IMR-90 (cell line): Measurements from ENCODE around the gene UNC5B. TPM values are rescaled to one million over a fixed set of nuclear protein-coding genes. Genes with fewer than 3 reads are reported as not detected.

ENCODE experiments used
- ATAC-seq: fragments of 200-7000 bp; cut with Tn5 transposase; 2 replicates; pipeline ENCODE4 v1.9.1; 2020; ENCODE audit warnings: low read depth, mild to moderate bottlenecking, moderate library complexity
- BruUV-seq: library from RNA; stranded (reverse); fragments of 400-500 nt; replicated peaks from 2 replicates; lab custom pipeline; 2021; lab: Mats Ljungman, UMichigan
- CTCF ChIA-PET: fragments of 300-600 bp; formaldehyde crosslinking; extraction: SDS; loops from one replicate; lab custom pipeline; 2021; ENCODE audit warnings: antibody characterized with exemption; lab: Yijun Ruan, JAX
- POLR2A ChIA-PET: fragments of 300-600 bp; sonication (Branson Sonifier 250); formaldehyde crosslinking; loops from one replicate; lab custom pipeline; 2022; ENCODE audit warnings: antibody characterized with exemption; ENCODE audit not compliant: unreplicated experiment; lab: Charles Lee
- DNase-seq: peaks from one replicate; pipeline ENCODE4 v3.0.0; 2013
- H2AFZ ChIP-seq: replicated peaks from 2 replicates; pipeline ENCODE3; 2013; ENCODE audit warnings: low read length, mild to moderate bottlenecking; ENCODE audit not compliant: poor library complexity
- H2AK5ac ChIP-seq: 2 replicates; pipeline ENCODE4 v1.6.1; 2013; ENCODE audit warnings: low read depth, low read length, inconsistent platforms
- H2AK9ac ChIP-seq: replicated peaks from 2 replicates; pipeline ENCODE3; 2013; ENCODE audit warnings: mild to moderate bottlenecking, low read depth, low read length, moderate library complexity; ENCODE audit not compliant: poor library complexity
- H2BK120ac ChIP-seq: 2 replicates; pipeline ENCODE4 v1.6.1; 2013; ENCODE audit warnings: low read depth, low read length, inconsistent platforms
- H2BK15ac ChIP-seq: 3 replicates; pipeline ENCODE4 v1.6.1; 2013; ENCODE audit warnings: low read depth, low read length, inconsistent platforms
- H2BK20ac ChIP-seq: 2 replicates; pipeline ENCODE4 v1.6.1; 2013; ENCODE audit warnings: low read depth, mild to moderate bottlenecking, inconsistent platforms, low read length, moderate library complexity
- H2BK5ac ChIP-seq: 2 replicates; pipeline ENCODE4 v1.6.1; 2013; ENCODE audit warnings: mild to moderate bottlenecking, low read depth, low read length, inconsistent platforms; ENCODE audit not compliant: poor library complexity, severe bottlenecking
- H3K14ac ChIP-seq: replicated peaks from 2 replicates; pipeline ENCODE4 v1.6.1; 2013; ENCODE audit warnings: low read depth, low read length, inconsistent platforms
- H3K18ac ChIP-seq: 2 replicates; pipeline ENCODE4 v1.6.1; 2013; ENCODE audit warnings: low read depth, low read length, control low read depth
- H3K23ac ChIP-seq: 2 replicates; pipeline ENCODE4 v1.6.1; 2013; ENCODE audit warnings: low read depth, low read length, inconsistent platforms
- H3K27ac ChIP-seq: 2 replicates; pipeline ENCODE4 v1.5.1; 2013; ENCODE audit warnings: mild to moderate bottlenecking, control low read depth, low read length; ENCODE audit not compliant: insufficient read depth
- H3K27me3 ChIP-seq: 2 replicates; pipeline ENCODE4 v1.6.1; 2013; ENCODE audit warnings: low read length; ENCODE audit not compliant: control insufficient read depth, insufficient read depth
- H3K36me3 ChIP-seq: 2 replicates; pipeline ENCODE4 v1.6.1; 2013; ENCODE audit warnings: low read length, mixed read lengths; ENCODE audit not compliant: control insufficient read depth, insufficient read depth
- H3K4ac ChIP-seq: 2 replicates; pipeline ENCODE4 v1.6.1; 2013; ENCODE audit warnings: low read depth, low read length, inconsistent platforms
- H3K4me1 ChIP-seq: 2 replicates; pipeline ENCODE4 v1.6.1; 2013; ENCODE audit warnings: low read length, mixed read lengths; ENCODE audit not compliant: control insufficient read depth, insufficient read depth
- H3K4me2 ChIP-seq: 2 replicates; pipeline ENCODE4 v1.6.1; 2013; ENCODE audit warnings: low read depth, mild to moderate bottlenecking, control low read depth, low read length, moderate library complexity
- H3K4me3 ChIP-seq: 2 replicates; pipeline ENCODE4 v1.5.1; 2013; ENCODE audit warnings: low read depth, mild to moderate bottlenecking, control low read depth, low read length, moderate library complexity; ENCODE audit not compliant: insufficient read depth
- H3K56ac ChIP-seq: 2 replicates; pipeline ENCODE4 v1.6.1; 2013; ENCODE audit warnings: low read length, inconsistent platforms; ENCODE audit not compliant: insufficient read depth; ENCODE audit errors: extremely low read depth
- H3K79me1 ChIP-seq, 2 experiments: 2 replicates each; pipeline ENCODE4 v1.6.1; 2013; ENCODE audit warnings: low read length in 2 of 2, inconsistent platforms in 1 of 2, low read depth in 1 of 2
- H3K9ac ChIP-seq: 2 replicates; pipeline ENCODE4 v1.6.1; 2013; ENCODE audit warnings: low read depth, low read length, control low read depth
- H3K9me1 ChIP-seq: 2 replicates; pipeline ENCODE4 v1.6.1; 2013; ENCODE audit warnings: low read length, inconsistent platforms; ENCODE audit not compliant: insufficient read depth
- H3K9me3 ChIP-seq: 2 replicates; pipeline ENCODE4 v1.6.1; 2013; ENCODE audit warnings: low read length; ENCODE audit not compliant: control insufficient read depth, insufficient read depth
- H4K20me1 ChIP-seq: 2 replicates; pipeline ENCODE4 v1.6.1; 2013; ENCODE audit warnings: low read length, inconsistent platforms; ENCODE audit not compliant: insufficient read depth
- H4K5ac ChIP-seq: 2 replicates; pipeline ENCODE4 v1.6.1; 2013; ENCODE audit warnings: mild to moderate bottlenecking, low read depth, low read length, control low read depth
- H4K8ac ChIP-seq, 2 experiments: 2 replicates each; pipeline ENCODE4 v1.6.1; 2013; ENCODE audit warnings: low read depth in 2 of 2, low read length in 2 of 2, control low read depth in 1 of 2, inconsistent platforms in 1 of 2
- H4K91ac ChIP-seq: 2 replicates; pipeline ENCODE4 v1.6.1; 2013; ENCODE audit warnings: low read depth, low read length, inconsistent platforms; ENCODE audit not compliant: insufficient read depth
- BHLHE40 ChIP-seq: fragments of 150-350 bp; IDR thresholded peaks from 2 replicates; pipeline ENCODE4 v1.6.1; 2016; ENCODE audit warnings: mild to moderate bottlenecking, low read depth, low read length
- MXI1 ChIP-seq: IDR thresholded peaks from 2 replicates; pipeline ENCODE4 v1.6.1; 2012; ENCODE audit warnings: low read depth, mild to moderate bottlenecking, low read length, moderate library complexity, borderline replicate concordance
- SMC3 ChIP-seq: fragments of 150-350 bp; IDR thresholded peaks from 2 replicates; pipeline ENCODE4 v1.6.1; 2016; ENCODE audit warnings: low read depth, mild to moderate bottlenecking, antibody characterized with exemption, low read length, moderate library complexity
- WGBS, 2 experiments: methylation state at CpG; one replicate each; pipeline versions ENCODE4 v1.1.5 to v1.1.7; 2013; ENCODE audit warnings: missing lambda C conversion rate in 2 of 2; ENCODE audit not compliant: insufficient read length in 1 of 2; ENCODE audit errors: extremely low coverage in 2 of 2; 5-methylcytosine and 5-hydroxymethylcytosine counted together
- dilution Hi-C: fragments of 300-500 bp; cut with HindIII; formaldehyde crosslinking; loops from one replicate; pipeline ENCODE4 v1.14.3; 2018; ENCODE audit warnings: low sequenced_read_pairs; ENCODE audit not compliant: unreplicated experiment
- in situ Hi-C: fragments of 300-500 bp; cut with MboI; formaldehyde crosslinking; loops from 3 replicates; pipeline ENCODE4 v1.14.3; 2019; ENCODE audit warnings: low sequenced_read_pairs, inconsistent platforms, mixed read lengths
- intact Hi-C: fragments of 100-400 bp; cut with micrococcal nuclease; formaldehyde crosslinking; loops from 2 replicates; pipeline ENCODE4 v1.10.0; 2022
- polyA plus RNA-seq, 3 experiments: library from polyadenylated mRNA; depleted of rRNA; stranded (reverse); fragments of >200 nt; gene quantifications; 2 replicates each; pipeline ENCODE4 v1.2.3, GENCODE V29; 2012; ENCODE audit warnings: low replicate concordance in 1 of 3
- total RNA-seq: library from RNA; depleted of rRNA; stranded (reverse); fragments of >200 nt; gene quantifications from 2 replicates; pipeline ENCODE4 v1.2.3, GENCODE V29; 2012

The UNC5B gene
- total and polyA plus RNA-seq, 2 of the 4 experiments (the other 2 are of a cell fraction), result 1.6 to 4.2 TPM

DNA sequence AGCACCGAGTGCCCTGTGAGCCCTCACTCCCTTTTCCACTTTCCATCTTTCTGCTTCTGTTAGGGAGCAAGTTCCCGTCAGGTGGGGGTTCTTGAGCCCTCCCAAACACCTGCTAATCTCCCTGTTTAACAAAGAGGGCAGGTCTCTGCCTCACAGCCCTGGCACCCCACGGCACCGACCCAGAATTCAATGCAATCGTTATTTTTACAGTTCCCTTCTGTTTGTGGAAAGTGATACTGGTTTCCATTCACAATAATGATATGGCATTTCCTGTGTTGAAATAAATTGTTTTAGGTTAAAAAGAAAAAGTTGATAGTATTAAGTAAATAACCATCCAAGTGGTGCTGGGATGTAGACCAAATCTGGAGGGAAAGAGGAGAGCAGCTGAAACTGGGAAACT is 67.8 kb downstream of the UNC5B start:
- DNase-seq (no peak), ATAC-seq (no peak)
- intact Hi-C loops, result no loop called here
- H3K9ac ChIP-seq, result no peak overlapping the region
- H2BK20ac ChIP-seq, result no peak overlapping the region
- H3K27ac ChIP-seq, result no peak overlapping the region; the same call in 1 of the 2 replicates
- H3K9me1 ChIP-seq, result no peaks in the 10 kb centered on the region
- ChIA-PET POLR2A (no interaction called here), CTCF (no interaction called here)
- no peaks in the 10 kb centered on the region for H3K27me3 ChIP-seq
- H2BK5ac ChIP-seq, result no peak overlapping the region
- no peaks in the 10 kb centered on the region for H4K20me1 ChIP-seq
- H3K9me3 ChIP-seq, result no peaks in the 10 kb centered on the region
- dilution Hi-C loops, result no loop called here
- H3K18ac ChIP-seq, result no peak overlapping the region
- in situ Hi-C loops, result no loop called here
- no peak overlapping the region for H3K14ac ChIP-seq
- no peak overlapping the region for H4K8ac ChIP-seq
- TF ChIP-seq BHLHE40 (no peak), MXI1 (no peak), SMC3 (no peak)
- H3K4me2 ChIP-seq, result no peak overlapping the region; the same call in 1 of the 2 replicates
- H3K23ac ChIP-seq, result no peak overlapping the region
- no peak overlapping the region for H2AK5ac ChIP-seq
- no peaks in the 10 kb centered on the region; the same call in 1 of the 2 replicates for H3K36me3 ChIP-seq
- no peak overlapping the region for H2AK9ac ChIP-seq
- 67% methylated on average over 1 of the region's 5 CpGs; no CpG with 5 or more reads in 1 of the 2 experiments for WGBS, 2 experiments
- no peak overlapping the region for H2AFZ ChIP-seq
- H4K5ac ChIP-seq, result no peak overlapping the region
- no peak overlapping the region for H4K91ac ChIP-seq
- H2BK15ac ChIP-seq, result no peak overlapping the region
- no peak overlapping the region for H3K4me3 ChIP-seq
- no peak overlapping the region for H3K56ac ChIP-seq
- no peak overlapping the region for H3K4ac ChIP-seq
- H3K79me1 ChIP-seq, result no peaks in the 10 kb centered on the region
- no peak overlapping the region for H2BK120ac ChIP-seq
- BruUV-seq, result no TSS peak
- peaks cover 9% of the 10 kb centered on the region; the same call in 1 of the 2 replicates for H3K4me1 ChIP-seq
